Sigmoid colon (tissue), 7 donors: ENCODE data around the gene SLC25A28. TPM values are rescaled to one million over a fixed set of nuclear protein-coding genes. Genes with fewer than 3 reads are reported as not detected.

ENCODE experiments used
- DNase-seq: peaks from one replicate; pipeline ENCODE4 v3.0.0-alpha.2; 2019
- H3K27ac ChIP-seq, 4 donors: fragments of 200-600 bp; sonication (generic); one replicate each; pipeline ENCODE4 v1.5.1; 2016 to 2019; ENCODE audit warnings: mild to moderate bottlenecking in 1 of 4
- H3K27me3 ChIP-seq, 3 donors: fragments of 200-600 bp; sonication (generic); one replicate each; pipeline ENCODE4 v1.5.1; 2019; ENCODE audit warnings: mild to moderate bottlenecking in 1 of 3
- H3K36me3 ChIP-seq, 4 donors: fragments of 200-600 bp; sonication (generic); one replicate each; pipeline ENCODE4 v1.5.1; 2016 to 2019
- H3K4me1 ChIP-seq, 4 donors: fragments of 200-600 bp; sonication (generic); one replicate each; pipeline ENCODE4 v1.5.1; 2017 to 2019
- H3K4me3 ChIP-seq, 4 donors: fragments of 200-600 bp; sonication (generic); one replicate each; pipeline ENCODE4 v1.5.1; 2017 to 2019; ENCODE audit warnings: mild to moderate bottlenecking in 2 of 4, moderate library complexity in 1 of 4
- H3K9me3 ChIP-seq, 4 donors: fragments of 200-600 bp in 3 of 4; sonication (generic) in 3 of 4; one replicate each; pipeline versions ENCODE4 v1.5.1 to v1.6.1; 2013 to 2019
- EP300 ChIP-seq, 4 donors: sonication (generic); formaldehyde crosslinking; IDR thresholded peaks; one replicate each; pipeline ENCODE4 v1.6.1; 2017; ENCODE audit warnings: antibody characterized with exemption in 4 of 4
- POLR2A ChIP-seq, 2 donors: fragments of 450-650 bp; IDR thresholded peaks; one replicate each; pipeline ENCODE4 v1.6.1; 2016; ENCODE audit warnings: antibody characterized with exemption in 2 of 2, mild to moderate bottlenecking in 2 of 2, moderate library complexity in 2 of 2
- POLR2AphosphoS5 ChIP-seq, 4 donors: sonication (generic); formaldehyde crosslinking; IDR thresholded peaks; one replicate each; pipeline ENCODE4 v1.6.1; 2017; ENCODE audit warnings: antibody characterized with exemption in 4 of 4
- WGBS, 2 donors: extraction: QIAGEN DNeasy Blood & Tissue Kit; methylation state at CpG; one replicate each; pipeline ENCODE4 v1.1.7; 2013; 5-methylcytosine and 5-hydroxymethylcytosine counted together
- intact Hi-C: fragments of 100-400 bp; cut with DNase I; formaldehyde crosslinking; loops from one replicate; pipeline ENCODE4 v1.15.1; 2023
- polyA plus RNA-seq, 3 donors: library from polyadenylated mRNA; stranded (reverse); fragments of 200-250 nt; gene quantifications; one replicate each; pipeline ENCODE4 v1.2.3, GENCODE V29; 2013
- total RNA-seq, 4 donors: library from RNA; depleted of rRNA; stranded (reverse); fragments of >200 nt; gene quantifications; one replicate each; pipeline ENCODE4 v1.1.0, GENCODE V29; 2016
- TF ChIP-seq, protein P1 (sequence below), 4 experiments: fragments of 450-650 bp in 3 of 4; fragments of 200-600 bp in 1 of 4; IDR thresholded peaks; one replicate each; pipeline ENCODE4 v1.5.1; 2016 to 2019; ENCODE audit warnings: antibody characterized with exemption in 4 of 4, mild to moderate bottlenecking in 3 of 4, moderate library complexity in 2 of 4
- donor health status: healthy with polysubstance abuse.
- donor health status: Bipolar disorder and iron deficiency.
- donor health status: healthy.

Gene SLC25A28
- total and polyA plus RNA-seq, 7 donors: 18.0 to 65.1 (median 32.9) TPM

DNA sequence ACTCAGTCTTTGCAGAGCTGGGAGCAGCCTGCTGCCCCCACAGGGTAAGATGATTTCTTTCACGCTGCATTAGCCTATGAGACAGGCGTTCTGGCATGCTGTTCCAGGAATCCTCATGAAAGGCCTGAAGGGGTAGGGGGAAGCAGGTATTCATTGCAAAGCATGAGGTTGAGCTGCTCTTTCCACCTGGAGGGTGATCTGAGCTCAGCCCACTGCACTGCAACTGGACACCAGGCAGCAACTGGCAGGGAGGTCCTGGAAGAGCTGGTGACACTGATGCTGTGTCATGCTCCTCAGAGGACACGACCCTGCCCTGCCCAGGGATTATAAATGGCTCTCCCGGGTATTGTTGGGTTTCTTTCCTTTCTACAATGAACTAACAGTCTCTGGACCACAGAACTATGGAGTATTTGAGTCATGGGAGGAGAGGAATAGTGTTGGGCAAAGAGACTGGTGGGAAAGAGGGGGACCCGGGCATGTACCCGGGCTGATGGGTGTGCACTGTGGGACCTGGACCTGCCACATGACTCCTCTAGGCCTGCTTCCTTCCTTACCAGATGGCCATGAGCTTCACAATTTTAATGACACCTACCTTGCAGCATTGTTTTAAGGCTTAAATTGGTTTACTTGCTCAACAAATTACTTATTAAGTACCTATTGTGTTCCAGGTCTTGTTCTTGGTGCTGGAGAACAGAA is 24.3 kb downstream of the SLC25A28 start:
- 59 to 71% methylated on average over 6 of the region's 6 CpGs for WGBS, 2 donors
- TF ChIP-seq POLR2A (IDR thresholded peaks at IDR 0.05): no peak
- TF ChIP-seq POLR2AphosphoS5 (IDR thresholded peaks at IDR 0.05): no peak
- TF ChIP-seq, protein P1, sequence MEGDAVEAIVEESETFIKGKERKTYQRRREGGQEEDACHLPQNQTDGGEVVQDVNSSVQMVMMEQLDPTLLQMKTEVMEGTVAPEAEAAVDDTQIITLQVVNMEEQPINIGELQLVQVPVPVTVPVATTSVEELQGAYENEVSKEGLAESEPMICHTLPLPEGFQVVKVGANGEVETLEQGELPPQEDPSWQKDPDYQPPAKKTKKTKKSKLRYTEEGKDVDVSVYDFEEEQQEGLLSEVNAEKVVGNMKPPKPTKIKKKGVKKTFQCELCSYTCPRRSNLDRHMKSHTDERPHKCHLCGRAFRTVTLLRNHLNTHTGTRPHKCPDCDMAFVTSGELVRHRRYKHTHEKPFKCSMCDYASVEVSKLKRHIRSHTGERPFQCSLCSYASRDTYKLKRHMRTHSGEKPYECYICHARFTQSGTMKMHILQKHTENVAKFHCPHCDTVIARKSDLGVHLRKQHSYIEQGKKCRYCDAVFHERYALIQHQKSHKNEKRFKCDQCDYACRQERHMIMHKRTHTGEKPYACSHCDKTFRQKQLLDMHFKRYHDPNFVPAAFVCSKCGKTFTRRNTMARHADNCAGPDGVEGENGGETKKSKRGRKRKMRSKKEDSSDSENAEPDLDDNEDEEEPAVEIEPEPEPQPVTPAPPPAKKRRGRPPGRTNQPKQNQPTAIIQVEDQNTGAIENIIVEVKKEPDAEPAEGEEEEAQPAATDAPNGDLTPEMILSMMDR (IDR thresholded peaks at IDR 0.05): no peak
- no peak for TF ChIP-seq EP300 (IDR thresholded peaks at IDR 0.05)
- Histone ChIP-seq H3K36me3 (no peaks in the 10 kb centered on the region), H3K27ac (no peak overlapping the region), H3K4me1 (no peaks in the 10 kb centered on the region), H3K4me3 (no peak overlapping the region), H3K27me3 (no peaks in the 10 kb centered on the region), H3K9me3 (no peaks in the 10 kb centered on the region)
- intact Hi-C loops: no loop called here
- no peak for DNase-seq

DNA sequence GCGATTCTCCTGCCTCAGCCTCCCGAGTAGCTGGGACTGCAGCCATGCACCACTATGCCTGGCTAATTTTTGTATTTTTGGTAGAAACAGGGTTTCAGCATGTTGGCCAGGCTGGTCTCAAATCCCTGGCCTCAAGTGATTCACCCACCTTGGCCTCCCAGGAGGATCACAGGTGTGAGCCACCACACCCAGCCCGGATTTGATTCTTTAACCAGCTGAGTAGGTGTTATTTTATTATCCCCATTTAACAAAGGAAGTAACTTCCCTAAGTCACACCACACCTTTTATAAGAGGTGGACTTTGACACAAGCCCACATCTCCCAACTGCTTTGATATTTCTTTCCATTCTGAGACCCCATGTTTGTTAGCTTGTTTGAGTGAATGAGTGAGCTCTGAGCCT is 25.0 kb downstream of the SLC25A28 start:
- Histone ChIP-seq H3K9me3 (no peaks in the 10 kb centered on the region), H3K4me1 (no peaks in the 10 kb centered on the region), H3K4me3 (no peak overlapping the region), H3K27ac (no peak overlapping the region), H3K36me3 (no peaks in the 10 kb centered on the region), H3K27me3 (no peaks in the 10 kb centered on the region)
- 63 to 71% methylated on average over 3 of the region's 3 CpGs for WGBS, 2 donors
- intact Hi-C loops: no loop called here
- no peak for DNase-seq
- no peak for TF ChIP-seq POLR2AphosphoS5 (IDR thresholded peaks at IDR 0.05)

GRCh38 chr10:99593312-99593711 is 26.9 kb downstream of the SLC25A28 start:
- no peak for TF ChIP-seq POLR2A (IDR thresholded peaks at IDR 0.05)
- TF ChIP-seq EP300 (IDR thresholded peaks at IDR 0.05): no peak
- no peak for TF ChIP-seq POLR2AphosphoS5 (IDR thresholded peaks at IDR 0.05)
- TF ChIP-seq, protein P1 (IDR thresholded peaks at IDR 0.05): no peak
- no peaks in the 10 kb centered on the region for H3K36me3 ChIP-seq
- H3K27ac ChIP-seq: no peak overlapping the region
- H3K9me3 ChIP-seq: no peaks in the 10 kb centered on the region
- intact Hi-C loops: no loop called here
- DNase-seq: no peak
- H3K4me1 ChIP-seq: no peaks in the 10 kb centered on the region
- 21 to 63% methylated on average over 5 of the region's 5 CpGs for WGBS, 2 donors
- H3K27me3 ChIP-seq: no peaks in the 10 kb centered on the region
- H3K4me3 ChIP-seq: no peak overlapping the region

DNA sequence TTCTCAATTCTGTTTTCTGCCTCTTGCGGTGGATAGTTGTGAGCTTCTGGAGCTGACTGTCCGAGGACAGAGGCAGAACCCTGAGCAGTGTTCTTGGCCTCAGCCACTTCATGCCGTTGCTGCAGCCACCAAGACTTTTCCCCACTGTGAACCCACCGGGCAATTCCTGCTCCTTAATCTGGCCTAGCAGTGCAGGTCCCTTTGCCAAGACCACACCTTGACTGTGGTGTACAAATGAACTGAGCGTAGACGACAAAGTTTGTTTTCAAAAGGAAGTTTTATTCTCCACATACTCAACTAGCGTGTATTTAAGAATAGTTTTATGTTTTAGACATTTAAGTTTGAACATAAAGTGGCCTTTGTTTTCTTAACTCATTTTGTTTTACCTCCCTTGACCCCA is 29.4 kb downstream of the SLC25A28 start:
- Histone ChIP-seq H3K27me3 (no peaks in the 10 kb centered on the region), H3K36me3 (no peaks in the 10 kb centered on the region), H3K9me3 (no peaks in the 10 kb centered on the region), H3K4me3 (no peak overlapping the region), H3K4me1 (no peaks in the 10 kb centered on the region), H3K27ac (no peak overlapping the region)
- intact Hi-C loops: no loop called here
- no peak for DNase-seq
- TF ChIP-seq, protein P1 (IDR thresholded peaks at IDR 0.05): no peak
- TF ChIP-seq POLR2A (IDR thresholded peaks at IDR 0.05): no peak
- no peak for TF ChIP-seq POLR2AphosphoS5 (IDR thresholded peaks at IDR 0.05)
- TF ChIP-seq EP300 (IDR thresholded peaks at IDR 0.05): no peak
- WGBS, 2 donors: 19 to 70% methylated on average over 7 of the region's 7 CpGs

DNA sequence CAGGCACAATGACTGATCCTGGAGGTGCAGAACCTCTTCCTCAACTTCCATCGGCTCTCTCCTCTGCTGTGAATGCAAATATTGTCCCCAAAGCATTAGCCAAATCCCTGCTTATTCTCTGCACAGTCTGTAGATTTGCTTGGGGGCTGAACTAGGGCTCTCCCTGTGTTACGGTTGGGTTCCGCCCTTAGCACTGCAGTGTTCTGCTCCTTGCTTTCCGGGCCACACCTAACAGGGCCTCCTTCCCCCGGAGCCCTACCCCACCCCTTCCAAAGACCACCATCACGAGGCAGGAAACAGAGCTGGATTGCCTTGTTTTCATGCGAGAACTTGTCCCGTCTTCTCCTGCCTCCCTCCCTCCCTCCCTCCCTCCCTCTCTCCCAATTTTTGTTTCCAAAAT is 36.6 kb downstream of the SLC25A28 start:
- intact Hi-C loops: no loop called here

More for the DNA sequence above, 36.6 kb downstream of the SLC25A28 start:
- no peaks in the 10 kb centered on the region for H3K9me3 ChIP-seq
- H3K27ac ChIP-seq: no peak overlapping the region
- no peaks in the 10 kb centered on the region for H3K36me3 ChIP-seq
- H3K4me3 ChIP-seq: no peak overlapping the region
- no peak for DNase-seq
- TF ChIP-seq POLR2AphosphoS5 (IDR thresholded peaks at IDR 0.05) (no peak), POLR2A (IDR thresholded peaks at IDR 0.05) (no peak), EP300 (IDR thresholded peaks at IDR 0.05) (no peak)
- TF ChIP-seq, protein P1 (IDR thresholded peaks at IDR 0.05): no peak
- WGBS, 2 donors: 71 to 76% methylated on average over 8 of the region's 8 CpGs
- H3K4me1 ChIP-seq: no peaks in the 10 kb centered on the region
- no peaks in the 10 kb centered on the region for H3K27me3 ChIP-seq
